Trophoblast cell (in vitro differentiated cells and primary cell): ENCODE results near the gene TSPAN5.
A peak's percentile ranks its signal among the peaks of the same experiment; 100 is the strongest.

Experiments used
- DNase-seq, 2 donors: peaks; one replicate each; pipeline ENCODE4 v3.0.0-alpha.2; 2016
- H2AFZ ChIP-seq: 2 replicates; pipeline ENCODE4 v1.6.1; 2013; ENCODE audit warnings: low read length, moderate library complexity, mild to moderate bottlenecking; ENCODE audit not compliant: insufficient read depth, poor library complexity
- H2AK5ac ChIP-seq: 2 replicates; pipeline ENCODE4 v1.6.1; 2013; ENCODE audit warnings: mild to moderate bottlenecking, low read length
- H2BK120ac ChIP-seq: 2 replicates; pipeline ENCODE4 v1.6.1; 2013; ENCODE audit warnings: low read length, mild to moderate bottlenecking, moderate library complexity; ENCODE audit not compliant: insufficient read depth, poor library complexity
- H2BK12ac ChIP-seq: 2 replicates; pipeline ENCODE4 v1.6.1; 2013; ENCODE audit warnings: mild to moderate bottlenecking, low read length, moderate library complexity
- H2BK5ac ChIP-seq: 2 replicates; pipeline ENCODE4 v1.6.1; 2013; ENCODE audit warnings: low read length, low read depth, moderate library complexity, mild to moderate bottlenecking; ENCODE audit not compliant: poor library complexity
- H3K14ac ChIP-seq: 2 replicates; pipeline ENCODE4 v1.6.1; 2013; ENCODE audit warnings: mild to moderate bottlenecking, low read length
- H3K18ac ChIP-seq: 2 replicates; pipeline ENCODE4 v1.6.1; 2013; ENCODE audit warnings: mild to moderate bottlenecking, low read length
- H3K23ac ChIP-seq: 2 replicates; pipeline ENCODE4 v1.6.1; 2013; ENCODE audit warnings: low read length
- H3K27ac ChIP-seq: 2 replicates; pipeline ENCODE4 v1.5.1; 2013; ENCODE audit warnings: low read depth, mild to moderate bottlenecking, inconsistent platforms, low read length, moderate library complexity
- H3K27me3 ChIP-seq: 2 replicates; pipeline ENCODE4 v1.6.1; 2013; ENCODE audit warnings: inconsistent platforms, mild to moderate bottlenecking, low read length, moderate library complexity; ENCODE audit not compliant: insufficient read depth
- H3K36me3 ChIP-seq, 2 experiments: 1 replicate in 1 of 2; 2 replicates in 1 of 2; pipeline ENCODE4 v1.6.1; 2013; ENCODE audit warnings: low read length in 2 of 2, mild to moderate bottlenecking in 2 of 2, moderate library complexity in 1 of 2; ENCODE audit not compliant: insufficient read depth in 2 of 2, control insufficient read depth in 1 of 2
- H3K4ac ChIP-seq: 2 replicates; pipeline ENCODE4 v1.6.1; 2013; ENCODE audit warnings: low read depth, mild to moderate bottlenecking, low read length, moderate library complexity
- H3K4me1 ChIP-seq, 2 experiments: 1 replicate in 1 of 2; 2 replicates in 1 of 2; pipeline ENCODE4 v1.6.1; 2013; ENCODE audit warnings: low read length in 2 of 2, mild to moderate bottlenecking in 2 of 2, moderate library complexity in 1 of 2; ENCODE audit not compliant: insufficient read depth in 2 of 2, control insufficient read depth in 1 of 2
- H3K4me2 ChIP-seq: 2 replicates; pipeline ENCODE4 v1.6.1; 2013; ENCODE audit warnings: inconsistent platforms, mild to moderate bottlenecking, low read length, moderate library complexity
- H3K4me3 ChIP-seq: 2 replicates; pipeline ENCODE4 v1.5.1; 2013; ENCODE audit warnings: mild to moderate bottlenecking, low read depth, low read length, inconsistent platforms
- H3K79me1 ChIP-seq: one replicate; pipeline ENCODE4 v1.6.1; 2013; ENCODE audit warnings: low read length
- H3K79me2 ChIP-seq: 2 replicates; pipeline ENCODE4 v1.6.1; 2013; ENCODE audit warnings: low read length, mild to moderate bottlenecking; ENCODE audit not compliant: control insufficient read depth, insufficient read depth, poor library complexity
- H3K9ac ChIP-seq: 2 replicates; pipeline ENCODE4 v1.6.1; 2013; ENCODE audit warnings: mild to moderate bottlenecking, low read length
- H3K9me3 ChIP-seq: 2 replicates; pipeline ENCODE4 v1.6.1; 2013; ENCODE audit warnings: low read depth, mild to moderate bottlenecking, control low read depth, inconsistent platforms, low read length; ENCODE audit not compliant: insufficient read depth
- H4K12ac ChIP-seq: 2 replicates; pipeline ENCODE4 v1.6.1; 2013; ENCODE audit warnings: low read depth, mild to moderate bottlenecking, low read length, moderate library complexity
- H4K8ac ChIP-seq: 2 replicates; pipeline ENCODE4 v1.6.1; 2013; ENCODE audit warnings: low read depth, mild to moderate bottlenecking, low read length, moderate library complexity
- H4K91ac ChIP-seq: one replicate; pipeline ENCODE4 v1.6.1; 2013; ENCODE audit warnings: low read depth, mild to moderate bottlenecking, low read length, moderate library complexity
- WGBS: extraction: QIAGEN DNeasy Blood & Tissue Kit; methylation state at CpG from one replicate; pipeline ENCODE4 v1.1.7; 2013; ENCODE audit warnings: missing lambda C conversion rate; ENCODE audit not compliant: insufficient read length, insufficient coverage; ENCODE audit errors: extremely low coverage; 5-methylcytosine and 5-hydroxymethylcytosine counted together

Gene TSPAN5

GRCh38 chr4:98686043-98686707, 27.8 kb upstream of the TSPAN5 start:
- no peak overlapping the region for H3K4ac ChIP-seq
- H2BK5ac ChIP-seq = no peak overlapping the region
- no peak overlapping the region for H4K8ac ChIP-seq
- no peaks in the 10 kb centered on the region for H3K27me3 ChIP-seq
- no peak overlapping the region for H3K4me3 ChIP-seq
- no peak overlapping the region for H3K14ac ChIP-seq
- no peak overlapping the region for H2AK5ac ChIP-seq
- no peak overlapping the region for H3K9ac ChIP-seq
- no peak overlapping the region for H3K27ac ChIP-seq
- H3K79me1 ChIP-seq = peaks cover 11% of the 10 kb centered on the region
- H2AFZ ChIP-seq = no peak overlapping the region
- no peak overlapping the region for H4K91ac ChIP-seq
- H3K4me1 ChIP-seq = peaks cover 9 to 16% of the 10 kb centered on the region in 2 experiments
- H4K12ac ChIP-seq = no peak overlapping the region
- H3K18ac ChIP-seq = no peak overlapping the region
- no peak overlapping the region for H3K23ac ChIP-seq
- H3K9me3 ChIP-seq = peaks cover 4% of the 10 kb centered on the region
- H3K79me2 ChIP-seq = no peaks in the 10 kb centered on the region
- no peak overlapping the region for H2BK120ac ChIP-seq
- H3K36me3 ChIP-seq = no peaks in the 10 kb centered on the region
- no peak overlapping the region for H3K4me2 ChIP-seq
- no CpG with 5 or more reads among the region's 3 CpGs for WGBS
- DNase-seq = no peak
- H2BK12ac ChIP-seq = no peak overlapping the region

- H2AK5ac ChIP-seq = no peak overlapping the region
Measured at GRCh38 chr4:98685225-98686042, 27.0 kb upstream of the TSPAN5 start.

GRCh38 chr4:98682719-98683118, 24.3 kb upstream of the TSPAN5 start:
- Histone ChIP-seq H4K91ac (no peak overlapping the region), H3K4me3 (no peak overlapping the region), H3K4ac (no peak overlapping the region), H3K27me3 (no peaks in the 10 kb centered on the region), H4K8ac (no peak overlapping the region), H3K79me2 (no peaks in the 10 kb centered on the region), H3K36me3 (no peaks in the 10 kb centered on the region), H4K12ac (no peak overlapping the region), H3K9me3 (no peaks in the 10 kb centered on the region), H3K4me1 (peaks cover 4 to 7% of the 10 kb centered on the region in 2 experiments), H3K79me1 (peaks cover 9% of the 10 kb centered on the region), H3K27ac (peak overlapping the region; percentile 20), H3K18ac (no peak overlapping the region), H3K9ac (no peak overlapping the region), H2BK120ac (no peak overlapping the region), H3K4me2 (no peak overlapping the region), H3K23ac (no peak overlapping the region), H2BK12ac (no peak overlapping the region), H2AK5ac (no peak overlapping the region), H3K14ac (no peak overlapping the region), H2BK5ac (no peak overlapping the region), H2AFZ (no peak overlapping the region)
- 100% methylated on average over 1 of the region's 2 CpGs for WGBS
- peak; percentile 64 to 80 for DNase-seq

More at GRCh38 chr4:98685225-98686042, 27.0 kb upstream of the TSPAN5 start:
- DNase-seq = no peak
- H4K91ac ChIP-seq = no peak overlapping the region
- no peak overlapping the region for H3K27ac ChIP-seq
- no peak overlapping the region for H3K18ac ChIP-seq
- no peak overlapping the region for H2BK120ac ChIP-seq
- WGBS = no CpG with 5 or more reads among the region's 8 CpGs
- H3K4me1 ChIP-seq = peaks cover 9 to 16% of the 10 kb centered on the region in 2 experiments
- no peaks in the 10 kb centered on the region for H3K27me3 ChIP-seq
- no peak overlapping the region for H4K8ac ChIP-seq
- H4K12ac ChIP-seq = no peak overlapping the region
- no peaks in the 10 kb centered on the region for H3K36me3 ChIP-seq
- no peaks in the 10 kb centered on the region for H3K79me2 ChIP-seq
- H3K9ac ChIP-seq = no peak overlapping the region
- no peaks in the 10 kb centered on the region for H3K9me3 ChIP-seq
- no peak overlapping the region for H2AFZ ChIP-seq
- H2BK5ac ChIP-seq = no peak overlapping the region
- H3K79me1 ChIP-seq = peaks cover 11% of the 10 kb centered on the region
- H3K4me2 ChIP-seq = no peak overlapping the region
- H3K14ac ChIP-seq = no peak overlapping the region
- no peak overlapping the region for H2BK12ac ChIP-seq
- no peak overlapping the region for H3K4ac ChIP-seq
- H3K4me3 ChIP-seq = no peak overlapping the region
- no peak overlapping the region for H3K23ac ChIP-seq

GRCh38 chr4:98680806-98681205, 22.4 kb upstream of the TSPAN5 start:
- Histone ChIP-seq H2AFZ (no peak overlapping the region), H3K4ac (no peak overlapping the region), H3K14ac (no peak overlapping the region), H4K8ac (no peak overlapping the region), H4K12ac (no peak overlapping the region), H3K4me1 (peaks cover 4 to 7% of the 10 kb centered on the region in 2 experiments), H3K9ac (no peak overlapping the region), H2AK5ac (no peak overlapping the region), H3K18ac (no peak overlapping the region), H3K36me3 (no peaks in the 10 kb centered on the region), H3K27me3 (no peaks in the 10 kb centered on the region), H2BK12ac (no peak overlapping the region), H3K9me3 (no peaks in the 10 kb centered on the region), H3K27ac (no peak overlapping the region), H2BK5ac (no peak overlapping the region), H2BK120ac (no peak overlapping the region), H3K23ac (no peak overlapping the region), H3K4me3 (no peak overlapping the region), H3K4me2 (no peak overlapping the region), H3K79me1 (peaks cover 7% of the 10 kb centered on the region), H3K79me2 (no peaks in the 10 kb centered on the region), H4K91ac (no peak overlapping the region)
- DNase-seq = no peak
